K562 (cell line): ENCODE measurements around the gene MSS51. TPM values are rescaled to one million over a fixed set of nuclear protein-coding genes. Genes with fewer than 3 reads are reported as not detected.
A peak's percentile ranks its signal among the peaks of the same experiment; 100 is the strongest.

Source experiments
- ARHGAP35 ChIP-seq: fragments of 450-650 bp; IDR thresholded peaks from 2 replicates; pipeline ENCODE4 v1.6.1; 2018; ENCODE audit not compliant: partially characterized antibody
- CAMTA2 ChIP-seq: fragments of 250-450 bp; sonication (Bioruptor Pico); conservative IDR thresholded peaks from 2 replicates; pipeline ENCODE4 v1.5.1; 2022
- ESRRB ChIP-seq: fragments of 250-450 bp; sonication (Bioruptor Pico); IDR thresholded peaks from 2 replicates; pipeline ENCODE4 v1.5.0; 2020; ENCODE audit warnings: mild to moderate bottlenecking, moderate library complexity, borderline replicate concordance
- IRF1 ChIP-seq: sonication (generic); formaldehyde crosslinking; IDR thresholded peaks from 2 replicates; pipeline ENCODE4 v1.8.0; 2022; ENCODE audit warnings: missing genetic modification reagents, mild to moderate bottlenecking, borderline replicate concordance
- MAFK ChIP-seq: IDR thresholded peaks from 2 replicates; pipeline ENCODE4 v1.6.1; 2011; ENCODE audit warnings: low read length, improper control_type of control experiment
- MECOM ChIP-seq: fragments of 250-450 bp; sonication (Bioruptor Pico); IDR thresholded peaks from 2 replicates; pipeline ENCODE4 v1.8.0; 2022; ENCODE audit warnings: inconsistent platforms
- MYC ChIP-seq, 2 experiments: fragments of 250-450 bp in 1 of 2; sonication (Bioruptor Pico) in 1 of 2; IDR thresholded peaks; 2 replicates each; pipeline versions ENCODE4 v1.5.1 to v1.6.1; 2012 to 2021; ENCODE audit warnings: low read depth in 2 of 2, borderline replicate concordance in 1 of 2, improper control_type of control experiment in 1 of 2, low read length in 1 of 2, mild to moderate bottlenecking in 1 of 2, moderate library complexity in 1 of 2
- NFE2L1 ChIP-seq: fragments of 450-650 bp; IDR thresholded peaks from 2 replicates; pipeline ENCODE4 v1.6.1; 2016; ENCODE audit warnings: missing genetic modification characterization, low read depth, mild to moderate bottlenecking, missing compliant biosample characterization, moderate library complexity, borderline replicate concordance
- NFYB ChIP-seq: IDR thresholded peaks from 2 replicates; pipeline ENCODE4 v1.6.1; 2011; ENCODE audit warnings: mild to moderate bottlenecking, moderate library complexity; ENCODE audit not compliant: insufficient read length; ENCODE audit errors: extremely low read depth
- OTX1 ChIP-seq: fragments of 450-650 bp; formaldehyde crosslinking; IDR thresholded peaks from 2 replicates; pipeline ENCODE4 v1.4.0; 2022; ENCODE audit warnings: mild to moderate bottlenecking
- POLR2B ChIP-seq: fragments of 450-650 bp; IDR thresholded peaks from 2 replicates; pipeline ENCODE4 v1.6.1; 2018; ENCODE audit warnings: low read depth; ENCODE audit not compliant: partially characterized antibody
- SFPQ ChIP-seq: fragments of 200-400 bp; formaldehyde crosslinking; IDR thresholded peaks from 2 replicates; pipeline ENCODE4 v1.6.1; 2017; ENCODE audit warnings: mild to moderate bottlenecking, low read depth, low read length, moderate library complexity
- SOX6 ChIP-seq: fragments of 450-650 bp; IDR thresholded peaks from 2 replicates; pipeline ENCODE4 v1.6.1; 2014; ENCODE audit warnings: mild to moderate bottlenecking
- THRAP3 ChIP-seq: fragments of 450-650 bp; IDR thresholded peaks from 2 replicates; pipeline ENCODE4 v1.6.1; 2016; ENCODE audit warnings: mild to moderate bottlenecking, inconsistent platforms, borderline replicate concordance
- ZBTB5 ChIP-seq: fragments of 450-650 bp; IDR thresholded peaks from 2 replicates; pipeline ENCODE4 v1.6.1; 2017; ENCODE audit warnings: antibody characterized with exemption
- ZNF395 ChIP-seq: fragments of 200-800 bp; sonication (Bioruptor generic); IDR thresholded peaks from 2 replicates; pipeline ENCODE4 v1.6.1; 2017; ENCODE audit warnings: missing genetic modification characterization, missing compliant biosample characterization
- ZNF655 ChIP-seq: fragments of 250-450 bp; sonication (Bioruptor Pico); IDR thresholded peaks from 2 replicates; pipeline ENCODE4 v1.5.0; 2021
- ZNF79 ChIP-seq: fragments of 250-450 bp; sonication (Bioruptor Pico); IDR thresholded peaks from 2 replicates; pipeline ENCODE4 v1.4.0; 2020; ENCODE audit warnings: low read depth, mild to moderate bottlenecking, moderate library complexity
- polyA plus RNA-seq, 8 experiments: library from polyadenylated mRNA; depleted of rRNA in 4 of 8; stranded (reverse) in 5 of 8; unstranded in 3 of 8; fragments of >200 nt; fragmentation: Nextera tagmentation in 2 of 8; fragmentation: Illumina TruSeq in 1 of 8; extraction: Ambion mirVana in 2 of 8; extraction: Trizol in 1 of 8; gene quantifications; 2 replicates each; pipeline versions ENCODE4 v1.2.1 to v1.2.3, GENCODE V29; 2011 to 2014; ENCODE audit warnings: inconsistent platforms in 1 of 8, missing spikeins in 1 of 8
- total RNA-seq, 7 experiments: library from RNA; depleted of rRNA in 6 of 7; stranded (reverse); fragments of >200 nt in 6 of 7; fragmentation: Illumina TruSeq in 2 of 7; extraction: Trizol in 2 of 7; gene quantifications; 2 replicates each; pipeline versions ENCODE4 v1.2.1 to v1.2.3, GENCODE V29; 2011 to 2021; ENCODE audit warnings: low replicate concordance in 1 of 7

Gene MSS51
- total and polyA plus RNA-seq, 9 of the 15 experiments (the other 6 are each of a cell fraction or from before 2014, with no cell fraction given): 0.28 to 1.8 (median 1.2) TPM

- TF ChIP-seq ZNF655 (no peak), ZNF79 (CRISPR knock-in tag) (no peak), IRF1 (CRISPR knock-in tag) (no peak), ZNF395 (peak; percentile 54; the same call in 1 of the 2 replicates), ARHGAP35 (no peak), NFYB (no peak), ZBTB5 (no peak), THRAP3 (no peak), NFE2L1 (peak; percentile 54), CAMTA2 (CRISPR knock-in tag) (0 out of 2 replicates have a peak, but pooled peaks have one; percentile 47), SFPQ (no peak), ESRRB (no peak), OTX1 (no peak; the same call in 1 of the 2 replicates), MAFK (peak; percentile 72), MECOM (CRISPR knock-in tag) (no peak), MYC (IDR thresholded peaks at IDR 0.05; ENCODE audit: low read depth, low read length) (peak; percentile 40; the same call in 1 of the 2 replicates), MYC (CRISPR knock-in tag; IDR thresholded peaks at IDR 0.05; ENCODE audit: borderline replicate concordance, low read depth) (peak; percentile 66; the same call in 1 of the 2 replicates), POLR2B (peak; percentile 92), SOX6 (no peak)
Measured at GRCh38 chr10:73413528-73414229, 19.7 kb downstream of the MSS51 start, which contains the start of gene ANXA7 (continued).
